ENCODE data around the gene TTC38. TPM values are rescaled to one million over a fixed set of nuclear protein-coding genes. Genes with fewer than 3 reads are reported as not detected.

Gene TTC38
- total RNA-seq, 4 donors from 2014 or later, result 21.8 to 61.8 (median 33.3) TPM

- Histone ChIP-seq H3K4me1 (peaks cover 0 to 30% (median 13%) of the 10 kb centered on the region in 3 donors), H3K9me3 (no peaks in the 10 kb centered on the region), H3K27ac (no peak overlapping the region), H3K27me3 (no peaks in the 10 kb centered on the region), H3K36me3 (peaks cover 0 to 63% of the 10 kb centered on the region in 2 donors), H3K4me3 (no peak overlapping the region)
- TF ChIP-seq CTCF (IDR thresholded peaks at IDR 0.05), result no peak
- no peak for TF ChIP-seq POLR2AphosphoS5 (IDR thresholded peaks at IDR 0.05)
- TF ChIP-seq POLR2A (IDR thresholded peaks at IDR 0.05), result no peak
- TF ChIP-seq EP300 (IDR thresholded peaks at IDR 0.05), result no peak
- 88 to 90% methylated on average over 3 to 8 of the region's 8 CpGs for WGBS, 2 donors (ENCODE audit: low coverage in 1 of 2)
- ATAC-seq, result no peak
Observed at GRCh38 chr22:46338636-46339035, 70.8 kb downstream of the TTC38 start.

- no peak for ATAC-seq
- H3K9me3 ChIP-seq, result no peaks in the 10 kb centered on the region
- no peaks in the 10 kb centered on the region for H3K27me3 ChIP-seq
- no peak overlapping the region for H3K27ac ChIP-seq
- 88 to 100% methylated on average over 2 to 4 of the region's 5 CpGs for WGBS, 2 donors (ENCODE audit: low coverage in 1 of 2)
- H3K4me3 ChIP-seq, result no peak overlapping the region
- peaks cover 0 to 24% (median 13%) of the 10 kb centered on the region in 3 donors for H3K4me1 ChIP-seq
- H3K36me3 ChIP-seq, result peaks cover 0 to 76% of the 10 kb centered on the region in 2 donors
- TF ChIP-seq CTCF (IDR thresholded peaks at IDR 0.05), result no peak
- no peak for TF ChIP-seq POLR2A (IDR thresholded peaks at IDR 0.05)
- TF ChIP-seq POLR2AphosphoS5 (IDR thresholded peaks at IDR 0.05), result no peak
- TF ChIP-seq EP300 (IDR thresholded peaks at IDR 0.05), result no peak
Observed at GRCh38 chr22:46339956-46340355, 72.1 kb downstream of the TTC38 start.

- H3K27ac ChIP-seq, result no peak overlapping the region
- peaks cover 0 to 84% of the 10 kb centered on the region in 2 donors for H3K36me3 ChIP-seq
- TF ChIP-seq POLR2A (IDR thresholded peaks at IDR 0.05), result no peak
- no peak for TF ChIP-seq EP300 (IDR thresholded peaks at IDR 0.05)
- TF ChIP-seq CTCF (IDR thresholded peaks at IDR 0.05), result no peak
- no peak for TF ChIP-seq POLR2AphosphoS5 (IDR thresholded peaks at IDR 0.05)
- WGBS, 2 donors (ENCODE audit: low coverage in 1 of 2), result 74 to 80% methylated on average over 3 to 7 of the region's 13 CpGs
- peaks cover 0 to 21% (median 13%) of the 10 kb centered on the region in 3 donors for H3K4me1 ChIP-seq
- no peak overlapping the region for H3K4me3 ChIP-seq
- no peak for ATAC-seq
- no peaks in the 10 kb centered on the region for H3K27me3 ChIP-seq
- no peaks in the 10 kb centered on the region for H3K9me3 ChIP-seq
Observed at GRCh38 chr22:46340676-46341075, 72.9 kb downstream of the TTC38 start.

Other genes starting within 250 kb of the TTC38 start
- 10 to 100 TPM; 19.5 to 28.5 (median 26.9) TPM for gene PPARA, start 117.5 kb upstream of the TTC38 start, total RNA-seq
- gene CDPF1, start 17.7 kb upstream of the TTC38 start, total RNA-seq, result 10 to 100 TPM; 14.9 to 27.1 (median 18.7) TPM
- under 1 TPM in 3 of 4 donors, not detected in 1; under 0.01 to 0.23 (median 0.10) TPM for gene PKDREJ, start 4.7 kb upstream of the TTC38 start, total RNA-seq
- under 1 TPM in 3 of 4 donors, not detected in 1; 0.13 to 0.20 (median 0.19) TPM for gene GTSE1, start 28.9 kb downstream of the TTC38 start, total RNA-seq
- 10 to 100 TPM in 3 of 4 donors, 1 to 10 TPM in 1; 9.9 to 33.8 (median 24.6) TPM for gene TRMU, start 67.7 kb downstream of the TTC38 start, total RNA-seq